WI38 (cell line): ENCODE measurements around the gene PCDHB9.
"Not testable (repeated sequence)": the region's sequence is repeated elsewhere in the genome, so short reads cannot be mapped to it uniquely, and the experiment has no call there.

Source experiments
- H3K4me3 ChIP-seq: 2 replicates; pipeline ENCODE4 v1.5.1; 2011; ENCODE audit warnings: low read depth, mild to moderate bottlenecking, control low read depth, low read length
- CTCF ChIP-seq: IDR thresholded peaks from 2 replicates; pipeline ENCODE4 v1.5.1; 2012; ENCODE audit warnings: low read depth, mild to moderate bottlenecking, control low read depth, low read length

Gene PCDHB9

GRCh38 chr5:141186897-141187512 lies at the start of gene PCDHB9:
TSS of gene PCDHB9 (plus strand) at chr5:141187161. CDS start at chr5:141187319, 158 bp downstream.
- TF ChIP-seq CTCF, result peak; percentile 58
- H3K4me3 ChIP-seq, result peak within 1 kb of the TSS; percentile 51

GRCh38 chr5:141137346-141137745 lies 49.6 kb upstream of the PCDHB9 start:
- not testable (repeated sequence) for H3K4me3 ChIP-seq

- 0 out of 2 replicates have a peak, but pooled peaks have one; percentile 13 for TF ChIP-seq CTCF
- H3K4me3 ChIP-seq, result peak within 1 kb of the TSS; percentile 34
Measured at GRCh38 chr5:141149812-141150211, 37.1 kb upstream of the PCDHB9 start, which contains the start of gene PCDHB6. TSS of gene PCDHB6 (plus strand) at chr5:141150057. CDS start at chr5:141150258, 201 bp downstream.

- H3K4me3 ChIP-seq, result peak overlapping the region; percentile 34
- TF ChIP-seq CTCF, result no peak
Measured at GRCh38 chr5:141150224-141150992, 36.6 kb upstream of the PCDHB9 start.

- TF ChIP-seq CTCF, result no peak
- H3K4me3 ChIP-seq, result no peak overlapping the region
Measured at GRCh38 chr5:141150993-141151325, 36.0 kb upstream of the PCDHB9 start.

GRCh38 chr5:141151632-141152031 lies 35.3 kb upstream of the PCDHB9 start:
- H3K4me3 ChIP-seq, result not testable (repeated sequence)

- H3K4me3 ChIP-seq, result not testable (repeated sequence)
Measured at GRCh38 chr5:141152096-141152495, 34.9 kb upstream of the PCDHB9 start.

- no peak overlapping the region for H3K4me3 ChIP-seq
- TF ChIP-seq CTCF, result no peak
Measured at GRCh38 chr5:141155540-141156374, 31.2 kb upstream of the PCDHB9 start.

GRCh38 chr5:141157356-141157755 lies 29.6 kb upstream of the PCDHB9 start:
- not testable (repeated sequence) for H3K4me3 ChIP-seq

GRCh38 chr5:141157901-141158300 lies 29.1 kb upstream of the PCDHB9 start:
- not testable (repeated sequence) for H3K4me3 ChIP-seq
